ENCODE results near the gene ZNF14.
"Not testable (repeated sequence)": the region's sequence is repeated elsewhere in the genome, so short reads cannot be mapped to it uniquely, and the experiment has no call there.

The ZNF14 gene

GRCh38 chr19:19674315-19674714 lies 58.6 kb downstream of the ZNF14 start:
- Histone ChIP-seq H3K27ac (ENCODE audit: low read length) (no peak overlapping the region), H3K9me3 (ENCODE audit: control insufficient read depth, low read depth, low read length) (no peaks in the 10 kb centered on the region), H3K27me3 (ENCODE audit: control insufficient read depth, insufficient read depth, low read length) (no peaks in the 10 kb centered on the region), H3K36me3 (ENCODE audit: control insufficient read depth, low read depth, low read length) (peaks cover 23% of the 10 kb centered on the region), H3K4me1 (ENCODE audit: control insufficient read depth, low read depth, low read length) (peaks cover 4% of the 10 kb centered on the region), H3K4me3 (ENCODE audit: low read length) (no peak overlapping the region), H3K9ac (ENCODE audit: low read length) (no peak overlapping the region)

- Histone ChIP-seq H3K9ac (ENCODE audit: low read length) (no peak overlapping the region), H3K4me3 (ENCODE audit: low read length) (no peak overlapping the region), H3K27me3 (ENCODE audit: control insufficient read depth, insufficient read depth, low read length) (no peaks in the 10 kb centered on the region), H3K36me3 (ENCODE audit: control insufficient read depth, low read depth, low read length) (peaks cover 12% of the 10 kb centered on the region), H3K9me3 (ENCODE audit: control insufficient read depth, low read depth, low read length) (no peaks in the 10 kb centered on the region), H3K27ac (ENCODE audit: low read length) (no peak overlapping the region), H3K4me1 (ENCODE audit: control insufficient read depth, low read depth, low read length) (peaks cover 9% of the 10 kb centered on the region)
Measured at GRCh38 chr19:19672816-19673215, 60.1 kb downstream of the ZNF14 start.

GRCh38 chr19:19670070-19670551 lies 62.8 kb downstream of the ZNF14 start:
- Histone ChIP-seq H3K4me3 (ENCODE audit: low read length) (peak overlapping the region; percentile 83), H3K4me1 (ENCODE audit: control insufficient read depth, low read depth, low read length) (peaks cover 9% of the 10 kb centered on the region), H3K36me3 (ENCODE audit: control insufficient read depth, low read depth, low read length) (no peaks in the 10 kb centered on the region), H3K27ac (ENCODE audit: low read length) (no peak overlapping the region), H3K9ac (ENCODE audit: low read length) (peak overlapping the region; percentile 81), H3K9me3 (ENCODE audit: control insufficient read depth, low read depth, low read length) (no peaks in the 10 kb centered on the region), H3K27me3 (ENCODE audit: control insufficient read depth, insufficient read depth, low read length) (no peaks in the 10 kb centered on the region)

GRCh38 chr19:19668230-19669012 lies 64.5 kb downstream of the ZNF14 start, which contains the start of gene ZNF101:
TSS of gene ZNF101 (plus strand) at chr19:19668839. CDS start at chr19:19668964, 125 bp downstream.
- Histone ChIP-seq H3K9me3 (ENCODE audit: control insufficient read depth, low read depth, low read length) (no peaks in the 10 kb centered on the region), H3K9ac (ENCODE audit: low read length) (peak within 1 kb of the TSS; percentile 81), H3K27me3 (ENCODE audit: control insufficient read depth, insufficient read depth, low read length) (no peaks in the 10 kb centered on the region), H3K4me3 (ENCODE audit: low read length) (peak within 1 kb of the TSS; percentile 83), H3K27ac (ENCODE audit: low read length) (peak within 1 kb of the TSS; percentile 42), H3K36me3 (ENCODE audit: control insufficient read depth, low read depth, low read length) (no peaks in the 10 kb centered on the region), H3K4me1 (ENCODE audit: control insufficient read depth, low read depth, low read length) (peaks cover 9% of the 10 kb centered on the region)

- not testable (repeated sequence) for H3K36me3 ChIP-seq (ENCODE audit: control insufficient read depth, low read depth, low read length); H3K9me3 ChIP-seq (ENCODE audit: control insufficient read depth, low read depth, low read length); H3K9ac ChIP-seq (ENCODE audit: low read length); H3K27ac ChIP-seq (ENCODE audit: low read length); H3K4me3 ChIP-seq (ENCODE audit: low read length); H3K27me3 ChIP-seq (ENCODE audit: control insufficient read depth, insufficient read depth, low read length)
- peaks cover 14% of the 10 kb centered on the region for H3K4me1 ChIP-seq (ENCODE audit: control insufficient read depth, low read depth, low read length)
Measured at GRCh38 chr19:19665420-19665948, 67.4 kb downstream of the ZNF14 start.

- H3K4me3 ChIP-seq (ENCODE audit: low read length), result peak within 1 kb of the TSS; percentile 82
- H3K27ac ChIP-seq (ENCODE audit: low read length), result peak within 1 kb of the TSS; percentile 84
- no peaks in the 10 kb centered on the region for H3K27me3 ChIP-seq (ENCODE audit: control insufficient read depth, insufficient read depth, low read length)
- H3K36me3 ChIP-seq (ENCODE audit: control insufficient read depth, low read depth, low read length), result peaks cover 11% of the 10 kb centered on the region
- H3K4me1 ChIP-seq (ENCODE audit: control insufficient read depth, low read depth, low read length), result peaks cover 10% of the 10 kb centered on the region
- H3K9ac ChIP-seq (ENCODE audit: low read length), result peak within 1 kb of the TSS; percentile 88
- no peaks in the 10 kb centered on the region for H3K9me3 ChIP-seq (ENCODE audit: control insufficient read depth, low read depth, low read length)
Measured at GRCh38 chr19:19663256-19664120, 69.4 kb downstream of the ZNF14 start, which contains the start of gene ATP13A1. TSS of gene ATP13A1 (minus strand) at chr19:19663676. CDS start at chr19:19663666, 10 bp downstream.

- Histone ChIP-seq H3K4me3 (ENCODE audit: low read length) (peak overlapping the region; percentile 82), H3K36me3 (ENCODE audit: control insufficient read depth, low read depth, low read length) (peaks cover 17% of the 10 kb centered on the region), H3K4me1 (ENCODE audit: control insufficient read depth, low read depth, low read length) (peaks cover 6% of the 10 kb centered on the region), H3K27me3 (ENCODE audit: control insufficient read depth, insufficient read depth, low read length) (no peaks in the 10 kb centered on the region), H3K27ac (ENCODE audit: low read length) (no peak overlapping the region), H3K9me3 (ENCODE audit: control insufficient read depth, low read depth, low read length) (no peaks in the 10 kb centered on the region), H3K9ac (ENCODE audit: low read length) (peak overlapping the region; percentile 88)
Measured at GRCh38 chr19:19662871-19663255, 70.0 kb downstream of the ZNF14 start.

- Histone ChIP-seq H3K27ac (ENCODE audit: low read length) (no peak overlapping the region), H3K4me1 (ENCODE audit: control insufficient read depth, low read depth, low read length) (peaks cover 6% of the 10 kb centered on the region), H3K36me3 (ENCODE audit: control insufficient read depth, low read depth, low read length) (peaks cover 22% of the 10 kb centered on the region), H3K9ac (ENCODE audit: low read length) (peak overlapping the region; percentile 88), H3K27me3 (ENCODE audit: control insufficient read depth, insufficient read depth, low read length) (no peaks in the 10 kb centered on the region), H3K9me3 (ENCODE audit: control insufficient read depth, low read depth, low read length) (no peaks in the 10 kb centered on the region), H3K4me3 (ENCODE audit: low read length) (peak overlapping the region; percentile 82)
Measured at GRCh38 chr19:19662344-19662743, 70.6 kb downstream of the ZNF14 start.

- Histone ChIP-seq H3K4me1 (ENCODE audit: control insufficient read depth, low read depth, low read length) (peaks cover 6% of the 10 kb centered on the region), H3K27me3 (ENCODE audit: control insufficient read depth, insufficient read depth, low read length) (no peaks in the 10 kb centered on the region), H3K9ac (ENCODE audit: low read length) (no peak overlapping the region), H3K27ac (ENCODE audit: low read length) (no peak overlapping the region), H3K9me3 (ENCODE audit: control insufficient read depth, low read depth, low read length) (no peaks in the 10 kb centered on the region), H3K36me3 (ENCODE audit: control insufficient read depth, low read depth, low read length) (peaks cover 28% of the 10 kb centered on the region), H3K4me3 (ENCODE audit: low read length) (no peak overlapping the region)
Measured at GRCh38 chr19:19661675-19662251, 71.1 kb downstream of the ZNF14 start.

- Histone ChIP-seq H3K27me3 (ENCODE audit: control insufficient read depth, insufficient read depth, low read length) (no peaks in the 10 kb centered on the region), H3K27ac (ENCODE audit: low read length) (no peak overlapping the region), H3K36me3 (ENCODE audit: control insufficient read depth, low read depth, low read length) (peaks cover 34% of the 10 kb centered on the region), H3K4me3 (ENCODE audit: low read length) (no peak overlapping the region), H3K4me1 (ENCODE audit: control insufficient read depth, low read depth, low read length) (peaks cover 6% of the 10 kb centered on the region), H3K9me3 (ENCODE audit: control insufficient read depth, low read depth, low read length) (no peaks in the 10 kb centered on the region), H3K9ac (ENCODE audit: low read length) (no peak overlapping the region)
Measured at GRCh38 chr19:19661141-19661674, 71.7 kb downstream of the ZNF14 start.
